Measurements from ENCODE around the gene PARG.
"Not testable (repeated sequence)": the region's sequence is repeated elsewhere in the genome, so short reads cannot be mapped to it uniquely, and the experiment has no call there.

PARG gene

GRCh38 chr10:49819234-49819958 is 122.4 kb downstream of the PARG start:
- DNase-seq = no peak

- no peak for DNase-seq
Observed at GRCh38 chr10:49817845-49818244, 124.0 kb downstream of the PARG start.

DNA sequence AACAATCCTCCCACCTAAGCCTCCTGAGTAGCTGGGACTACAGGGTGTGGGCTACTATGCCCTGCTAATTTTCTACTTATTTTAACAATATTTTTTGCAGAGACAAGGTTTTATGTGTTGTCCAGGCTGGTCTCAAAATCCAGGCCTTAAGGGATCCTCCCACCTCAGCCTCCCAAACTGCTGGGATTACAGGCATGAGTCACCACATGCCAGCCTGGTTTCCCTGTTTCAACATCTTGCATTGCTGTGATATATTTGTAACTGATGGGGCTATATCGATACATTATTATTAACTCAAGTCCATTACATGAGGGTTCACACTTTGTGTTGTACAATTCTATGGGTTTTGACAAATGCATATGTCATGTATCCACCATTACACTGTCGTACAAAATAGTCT is 137.8 kb downstream of the PARG start:
- no peak for DNase-seq

DNA sequence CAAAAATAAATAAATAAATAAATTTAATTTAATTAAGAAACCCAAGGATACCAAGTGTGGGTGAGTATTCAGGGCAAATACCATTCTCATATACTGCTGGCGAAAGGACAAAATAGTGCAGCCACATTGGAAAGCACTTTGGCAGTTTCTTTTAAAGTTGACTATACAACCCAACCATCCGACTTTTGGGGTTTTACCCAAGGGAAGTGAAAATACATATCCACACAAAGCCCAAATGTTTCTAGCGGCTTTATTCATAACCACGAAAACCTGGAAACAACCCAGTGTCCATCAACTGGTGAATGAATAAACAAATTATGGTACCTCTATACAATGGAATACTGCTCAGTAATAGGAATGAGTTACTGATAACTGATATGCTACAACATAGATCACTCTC is 143.6 kb downstream of the PARG start:
- no peak for DNase-seq

GRCh38 chr10:49791100-49791499 is 150.7 kb downstream of the PARG start:
- no peak for DNase-seq

DNA sequence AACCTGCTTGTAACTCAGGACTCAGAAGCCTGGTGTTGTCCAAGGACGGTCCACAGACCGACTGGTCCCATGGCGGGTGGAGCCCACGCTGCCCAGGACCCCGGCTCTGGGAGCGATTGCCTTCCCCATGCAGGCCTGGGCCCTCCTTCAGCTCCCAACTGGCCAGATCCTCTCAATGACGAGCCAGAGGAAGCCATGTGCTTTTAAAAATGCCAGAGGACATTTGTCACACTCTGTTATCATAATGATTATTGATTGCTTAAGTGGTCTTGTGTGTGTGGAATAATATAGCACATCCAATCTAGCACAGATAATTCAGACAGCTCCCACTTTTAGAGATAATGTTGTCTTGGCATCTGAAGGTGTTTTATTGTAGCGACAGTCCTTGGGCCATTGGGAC is 157.1 kb downstream of the PARG start:
- no peak for DNase-seq

GRCh38 chr10:49783645-49784044 is 158.2 kb downstream of the PARG start:
- no peak for DNase-seq

GRCh38 chr10:49781247-49781646 is 160.6 kb downstream of the PARG start:
- no peak for DNase-seq

GRCh38 chr10:49778197-49778596 is 163.6 kb downstream of the PARG start:
- DNase-seq = no peak

DNA sequence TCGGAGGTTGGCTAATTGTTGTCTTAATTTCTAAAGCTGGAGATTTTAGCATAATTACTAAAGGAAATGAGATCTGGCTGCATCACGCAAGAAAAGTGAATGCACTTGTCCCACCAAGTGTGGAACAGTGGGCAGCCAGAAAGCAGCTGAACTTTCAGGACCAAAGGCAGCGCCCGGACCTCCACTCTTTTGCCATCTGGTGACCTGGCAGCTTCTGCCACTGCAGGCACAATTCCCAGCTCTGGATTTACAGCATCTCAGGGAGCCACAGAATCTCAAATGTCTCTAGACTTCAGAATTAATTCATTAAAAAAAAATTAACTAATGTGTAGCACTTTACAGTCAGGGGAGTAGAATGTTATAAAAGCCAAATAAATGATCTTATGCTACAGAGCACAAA is 165.0 kb downstream of the PARG start:
- DNase-seq = no peak

GRCh38 chr10:49775014-49775413 is 166.8 kb downstream of the PARG start:
- no peak for DNase-seq

DNA sequence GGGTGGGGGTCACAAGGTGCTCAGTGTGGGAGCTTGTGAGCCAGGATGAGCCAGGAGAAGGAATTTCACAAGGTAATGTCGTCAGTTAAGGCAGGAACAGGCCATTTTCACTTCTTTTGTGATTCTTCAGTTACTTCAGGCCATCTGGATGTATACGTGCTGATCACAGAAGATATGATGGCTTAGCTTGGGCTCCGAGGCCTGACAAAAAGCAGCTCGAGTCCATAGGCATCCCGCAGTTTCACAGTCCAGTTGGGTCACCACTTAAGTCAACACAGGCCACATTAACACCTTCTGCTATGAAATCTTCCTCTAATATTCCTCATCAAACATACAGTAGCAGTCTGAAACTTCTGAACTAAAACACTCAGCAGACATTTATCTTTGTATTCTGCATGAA is 168.9 kb downstream of the PARG start:
- DNase-seq = not testable (repeated sequence)

GRCh38 chr10:49771046-49771445 is 170.8 kb downstream of the PARG start:
- not testable (repeated sequence) for DNase-seq

DNA sequence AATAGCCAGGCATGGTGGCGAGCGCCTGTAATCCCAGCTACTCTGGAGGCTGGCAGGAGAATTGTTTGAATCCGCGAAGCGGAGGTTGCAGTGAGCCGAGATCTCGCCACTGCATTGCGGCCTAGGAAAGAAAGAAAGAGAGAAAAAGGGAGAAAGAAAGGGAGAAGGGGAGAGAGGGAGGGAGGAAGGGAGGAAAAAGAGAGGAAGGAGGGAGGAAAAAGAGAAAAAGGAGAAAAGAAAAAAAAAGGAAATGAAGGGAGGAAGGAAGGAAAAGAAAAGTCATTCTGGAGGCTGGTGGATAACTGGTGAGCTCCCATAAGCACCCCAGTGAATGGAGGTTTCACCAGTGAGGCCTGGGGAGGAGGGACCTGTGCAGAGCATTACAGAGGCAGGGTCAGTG is 172.1 kb downstream of the PARG start:
- no peak for DNase-seq

- no peak for DNase-seq
Observed at GRCh38 chr10:49768731-49769130, 173.1 kb downstream of the PARG start.

DNA sequence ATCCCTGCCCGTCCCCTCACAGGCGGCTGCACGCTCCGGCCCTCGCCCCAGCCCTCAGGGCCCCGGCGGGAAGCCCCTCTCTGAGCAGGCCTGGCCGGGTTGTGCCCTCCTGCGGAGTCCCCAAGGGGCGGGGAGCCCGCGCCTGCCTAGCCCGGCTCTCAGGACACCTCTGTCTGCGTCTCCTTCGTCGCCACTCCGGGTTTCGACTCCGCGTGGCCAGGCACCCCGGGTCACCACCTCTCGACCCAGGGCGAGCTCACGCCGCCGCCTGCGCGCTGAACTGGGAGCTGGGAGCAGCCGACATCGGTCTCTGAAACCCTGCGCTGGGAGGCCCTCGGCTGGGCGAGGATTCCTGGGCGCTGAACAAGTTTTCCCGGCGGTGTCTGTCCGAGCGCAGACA is 173.5 kb downstream of the PARG start:
- no peak for DNase-seq

Measured in hematopoietic multipotent progenitor cell treated with erythropoietin and hydrocortisone succinate and interleukin-3 and kit ligand, for 8 days (in vitro differentiated cells).